ENCODE results near the gene PLXNA2. TPM values are rescaled to one million over a fixed set of nuclear protein-coding genes. Genes with fewer than 3 reads are reported as not detected.

Gene PLXNA2
- total and polyA plus RNA-seq, 2 of the 4 experiments (the other 2 are of a cell fraction), result 0.72 to 1.1 TPM

GRCh38 chr1:208112401-208112800, 131.8 kb downstream of the PLXNA2 start:
- ChIA-PET CTCF (interaction anchor here (0.9 kb wide), 1 partner anchor 110 kb away, joined by 6 read pairs; no protein-coding TSS in a partner anchor), POLR2A (ENCODE audit: unreplicated experiment) (no interaction called here)
- H3K4ac ChIP-seq (ENCODE audit: low read depth, low read length), result no peak overlapping the region
- H4K5ac ChIP-seq (ENCODE audit: low read depth, low read length), result no peak overlapping the region
- no peak overlapping the region for H2BK15ac ChIP-seq (ENCODE audit: low read depth, low read length)
- H3K4me3 ChIP-seq (ENCODE audit: insufficient read depth, low read depth, low read length), result no peak overlapping the region
- no peak overlapping the region for H3K4me2 ChIP-seq (ENCODE audit: low read depth, low read length)
- no peak overlapping the region for H2BK120ac ChIP-seq (ENCODE audit: low read depth, low read length)
- H3K4me1 ChIP-seq (ENCODE audit: control insufficient read depth, insufficient read depth, low read length), result 0 out of 2 replicates have a peak, but pooled peaks cover 2% of the 10 kb centered on the region
- H3K14ac ChIP-seq (replicated peaks; ENCODE audit: low read depth, low read length), result no peak overlapping the region
- no peak overlapping the region for H2BK20ac ChIP-seq (ENCODE audit: low read depth, low read length)
- TF ChIP-seq CEBPB (IDR thresholded peaks at IDR 0.05; ENCODE audit: low read depth, low read length) (no peak), RAD21 (IDR thresholded peaks at IDR 0.05; ENCODE audit: low read length) (no peak), ELK1 (IDR thresholded peaks at IDR 0.05; ENCODE audit: borderline replicate concordance, low read depth, low read length) (no peak), RCOR1 (IDR thresholded peaks at IDR 0.05; ENCODE audit: insufficient replicate concordance, low read length) (no peak), MAFK (IDR thresholded peaks at IDR 0.05; ENCODE audit: low read depth, low read length) (no peak), FOS (IDR thresholded peaks at IDR 0.05; ENCODE audit: low read depth, low read length) (no peak)
- dilution Hi-C loops (cut with HindIII; ENCODE audit: low sequenced_read_pairs, unreplicated experiment), result no loop called here
- no peaks in the 10 kb centered on the region for H3K27me3 ChIP-seq (ENCODE audit: control insufficient read depth, insufficient read depth, low read length)
- no peak overlapping the region for H3K9ac ChIP-seq (ENCODE audit: low read depth, low read length)
- H3K36me3 ChIP-seq (ENCODE audit: control insufficient read depth, insufficient read depth, low read length), result no peaks in the 10 kb centered on the region
- in situ Hi-C loops (cut with MboI; ENCODE audit: low sequenced_read_pairs), result no loop called here
- no peak overlapping the region for H2BK5ac ChIP-seq (ENCODE audit: low read depth, low read length, poor library complexity, severe bottlenecking)
- H3K79me1 ChIP-seq (ENCODE audit: low read depth in 1 of 2, low read length in 2 of 2), result no peaks in the 10 kb centered on the region
- no peak overlapping the region for H2AK5ac ChIP-seq (ENCODE audit: low read depth, low read length)
- DNase-seq (no peak), ATAC-seq (ENCODE audit: low read depth) (no peak)
- BruUV-seq (replicated peaks), result no TSS peak
- WGBS, 2 experiments (ENCODE audit: extremely low coverage in 2 of 2, insufficient read length in 1 of 2), result no CpG with 5 or more reads among the region's 4 CpGs
- no peak overlapping the region for H4K8ac ChIP-seq (ENCODE audit: low read depth in 2 of 2, low read length in 2 of 2)
- H4K91ac ChIP-seq (ENCODE audit: insufficient read depth, low read depth, low read length), result no peak overlapping the region
- intact Hi-C loops (cut with micrococcal nuclease), result no loop called here
- H3K23ac ChIP-seq (ENCODE audit: low read depth, low read length), result no peak overlapping the region
- no peaks in the 10 kb centered on the region for H3K9me3 ChIP-seq (ENCODE audit: control insufficient read depth, insufficient read depth, low read length)
- no peak overlapping the region for H3K18ac ChIP-seq (ENCODE audit: low read depth, low read length)
- no peak overlapping the region for H2AK9ac ChIP-seq (replicated peaks; ENCODE audit: low read depth, low read length, poor library complexity)
- H2AFZ ChIP-seq (replicated peaks; ENCODE audit: low read length, poor library complexity), result no peak overlapping the region
- no peak overlapping the region for H3K27ac ChIP-seq (ENCODE audit: insufficient read depth, low read length)
- no peak overlapping the region for H3K56ac ChIP-seq (ENCODE audit: extremely low read depth, insufficient read depth, low read length)
- no peaks in the 10 kb centered on the region; the same call in 1 of the 2 replicates for H3K9me1 ChIP-seq (ENCODE audit: insufficient read depth, low read length)
- no peaks in the 10 kb centered on the region for H4K20me1 ChIP-seq (ENCODE audit: insufficient read depth, low read length)
